Gastroesophageal sphincter (tissue), 4 donors: ENCODE measurements around the gene DNAJB8. TPM values are rescaled to one million over a fixed set of nuclear protein-coding genes. Genes with fewer than 3 reads are reported as not detected.

ENCODE experiments used
- ATAC-seq: fragments of 150-250 bp; one replicate; pipeline ENCODE4 v1.9.1; 2016; ENCODE audit warnings: mild to moderate bottlenecking, moderate library complexity
- H3K27ac ChIP-seq, 4 donors: fragments of 200-600 bp; sonication (generic) in 3 of 4; 1 replicate in 3 of 4; 2 replicates in 1 of 4; pipeline ENCODE4 v1.5.1; 2016 to 2019
- H3K27me3 ChIP-seq: fragments of 200-600 bp; sonication (generic); one replicate; pipeline ENCODE4 v1.5.1; 2019
- H3K36me3 ChIP-seq, 2 donors: fragments of 200-600 bp; sonication (generic); one replicate each; pipeline ENCODE4 v1.5.1; 2019; ENCODE audit warnings: control low read depth in 1 of 2
- H3K4me1 ChIP-seq, 3 donors: fragments of 200-600 bp; sonication (generic); 1 replicate in 2 of 3; 2 replicates in 1 of 3; pipeline ENCODE4 v1.5.1; 2016 to 2019; ENCODE audit warnings: control low read depth in 2 of 3
- H3K4me3 ChIP-seq, 2 donors: fragments of 200-600 bp; sonication (generic); one replicate each; pipeline ENCODE4 v1.5.1; 2019; ENCODE audit warnings: mild to moderate bottlenecking in 1 of 2, moderate library complexity in 1 of 2
- H3K9me3 ChIP-seq, 3 donors: fragments of 200-600 bp; sonication (generic); one replicate each; pipeline ENCODE4 v1.5.1; 2017 to 2019; ENCODE audit warnings: control low read depth in 2 of 3
- EP300 ChIP-seq: sonication (generic); formaldehyde crosslinking; IDR thresholded peaks from one replicate; pipeline ENCODE4 v1.6.1; 2017; ENCODE audit warnings: antibody characterized with exemption, mild to moderate bottlenecking
- POLR2A ChIP-seq, 2 donors: fragments of 450-650 bp; IDR thresholded peaks; one replicate each; pipeline ENCODE4 v1.6.1; 2017; ENCODE audit warnings: antibody characterized with exemption in 2 of 2, mild to moderate bottlenecking in 2 of 2, moderate library complexity in 1 of 2
- POLR2AphosphoS5 ChIP-seq: sonication (generic); formaldehyde crosslinking; IDR thresholded peaks from one replicate; pipeline ENCODE4 v1.6.1; 2017; ENCODE audit warnings: antibody characterized with exemption
- WGBS, 2 donors: methylation state at CpG; one replicate each; pipeline ENCODE4 v1.1.5; 2018; ENCODE audit warnings: low coverage in 1 of 2; 5-methylcytosine and 5-hydroxymethylcytosine counted together
- total RNA-seq, 4 donors: library from RNA; depleted of rRNA; stranded (reverse); fragments of >200 nt; gene quantifications; one replicate each; pipeline ENCODE4 v1.1.0, GENCODE V29; 2016
- TF ChIP-seq, protein P1 (sequence below), 4 experiments: fragments of 200-600 bp in 2 of 4; fragments of 450-650 bp in 2 of 4; sonication (generic) in 1 of 4; IDR thresholded peaks; one replicate each; pipeline ENCODE4 v1.5.1; 2017 to 2019; ENCODE audit warnings: antibody characterized with exemption in 4 of 4, mild to moderate bottlenecking in 2 of 4, moderate library complexity in 2 of 4

Gene DNAJB8
- total RNA-seq, 4 donors from 2014 or later, result not detected

DNA sequence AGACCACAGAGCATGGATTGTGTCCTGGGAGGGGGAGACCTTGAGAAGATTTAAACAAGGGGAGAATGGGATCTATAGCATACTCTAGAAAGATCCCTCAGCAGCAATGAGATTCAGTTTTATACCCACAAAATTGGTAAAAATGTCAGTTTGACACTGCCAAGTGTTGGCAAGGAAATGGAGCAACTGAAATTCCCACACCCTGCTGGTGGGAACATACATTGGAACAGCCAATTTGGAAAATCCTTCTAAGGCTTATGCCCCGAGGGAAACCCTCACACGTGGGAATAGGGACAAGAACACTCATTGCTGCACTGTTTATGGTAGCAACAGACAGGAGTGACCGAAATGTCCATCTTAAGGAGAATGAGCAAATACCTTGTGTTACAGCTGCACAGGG lies 5.0 kb upstream of the DNAJB8 start:
- TF ChIP-seq POLR2A (IDR thresholded peaks at IDR 0.05) (no peak), EP300 (no peak), POLR2AphosphoS5 (no peak)
- TF ChIP-seq, protein P1, sequence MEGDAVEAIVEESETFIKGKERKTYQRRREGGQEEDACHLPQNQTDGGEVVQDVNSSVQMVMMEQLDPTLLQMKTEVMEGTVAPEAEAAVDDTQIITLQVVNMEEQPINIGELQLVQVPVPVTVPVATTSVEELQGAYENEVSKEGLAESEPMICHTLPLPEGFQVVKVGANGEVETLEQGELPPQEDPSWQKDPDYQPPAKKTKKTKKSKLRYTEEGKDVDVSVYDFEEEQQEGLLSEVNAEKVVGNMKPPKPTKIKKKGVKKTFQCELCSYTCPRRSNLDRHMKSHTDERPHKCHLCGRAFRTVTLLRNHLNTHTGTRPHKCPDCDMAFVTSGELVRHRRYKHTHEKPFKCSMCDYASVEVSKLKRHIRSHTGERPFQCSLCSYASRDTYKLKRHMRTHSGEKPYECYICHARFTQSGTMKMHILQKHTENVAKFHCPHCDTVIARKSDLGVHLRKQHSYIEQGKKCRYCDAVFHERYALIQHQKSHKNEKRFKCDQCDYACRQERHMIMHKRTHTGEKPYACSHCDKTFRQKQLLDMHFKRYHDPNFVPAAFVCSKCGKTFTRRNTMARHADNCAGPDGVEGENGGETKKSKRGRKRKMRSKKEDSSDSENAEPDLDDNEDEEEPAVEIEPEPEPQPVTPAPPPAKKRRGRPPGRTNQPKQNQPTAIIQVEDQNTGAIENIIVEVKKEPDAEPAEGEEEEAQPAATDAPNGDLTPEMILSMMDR (IDR thresholded peaks at IDR 0.05), result no peak
- no peaks in the 10 kb centered on the region for H3K4me1 ChIP-seq
- WGBS, 2 donors, result 40 to 74% methylated on average over 1 to 3 of the region's 3 CpGs
- H3K9me3 ChIP-seq, result peaks cover 0 to 6% (median 0%) of the 10 kb centered on the region in 3 donors
- no peak overlapping the region for H3K4me3 ChIP-seq
- no peaks in the 10 kb centered on the region for H3K36me3 ChIP-seq
- no peak overlapping the region for H3K27ac ChIP-seq
- no peak for ATAC-seq
- H3K27me3 ChIP-seq, result peaks cover 84% of the 10 kb centered on the region

DNA sequence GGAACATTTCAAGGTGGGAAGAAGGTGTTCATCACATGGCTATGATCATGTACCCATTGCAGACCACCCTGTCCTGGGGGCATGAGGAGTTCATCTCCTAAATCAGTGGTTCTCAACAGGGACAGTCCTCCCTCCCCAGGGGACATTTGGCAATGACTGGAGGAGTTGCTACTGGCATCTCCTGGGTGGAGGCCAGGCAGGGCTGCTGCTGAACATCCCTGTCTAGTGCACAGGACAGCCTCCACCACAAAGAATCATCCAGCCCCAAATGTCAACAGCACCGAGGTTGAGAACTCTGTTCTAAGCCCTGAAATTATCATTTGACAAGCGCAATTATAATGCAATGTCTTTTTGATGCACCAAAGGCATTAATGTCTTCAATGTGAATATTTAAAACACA lies 4.4 kb upstream of the DNAJB8 start:
- ATAC-seq, result no peak

DNA sequence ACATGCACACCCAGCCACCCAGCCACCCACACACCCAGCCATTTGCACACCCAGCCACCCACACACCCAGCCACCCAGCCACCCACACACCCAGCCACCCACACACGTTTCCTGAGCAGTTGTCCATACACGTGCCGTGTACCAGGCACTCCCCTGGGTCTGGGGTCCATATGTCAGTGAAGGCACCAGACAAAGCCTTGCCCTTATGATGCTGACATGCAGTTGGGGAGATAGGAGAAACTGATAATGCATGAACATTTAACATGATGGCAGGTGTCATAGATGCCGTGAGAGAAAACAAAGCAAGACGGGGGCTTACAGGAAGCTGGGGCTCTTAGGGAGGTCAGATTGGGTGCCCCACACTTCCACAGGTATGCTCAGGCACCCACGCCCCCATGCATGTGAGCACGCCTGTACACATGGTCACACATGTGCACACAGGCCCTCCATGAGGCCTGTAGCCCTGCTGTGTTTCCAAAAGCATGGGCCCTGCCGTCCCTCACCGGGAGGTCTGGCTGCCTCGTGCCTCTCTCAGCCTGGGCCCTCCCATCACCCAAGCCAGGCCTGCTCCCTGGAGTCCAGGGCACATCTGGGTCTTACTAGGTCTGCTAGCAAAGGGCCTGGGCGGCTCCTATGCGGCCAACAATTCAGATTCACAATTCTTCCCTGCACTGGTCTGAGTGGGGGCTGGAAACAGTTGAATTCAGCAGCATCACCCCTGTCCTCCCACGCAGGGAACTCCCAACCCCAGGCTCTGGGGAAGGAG lies 3.6 kb upstream of the DNAJB8 start:
- Histone ChIP-seq H3K27ac (no peak overlapping the region), H3K36me3 (no peaks in the 10 kb centered on the region), H3K4me3 (no peak overlapping the region), H3K4me1 (no peaks in the 10 kb centered on the region), H3K9me3 (peaks cover 0 to 6% (median 0%) of the 10 kb centered on the region in 3 donors), H3K27me3 (peaks cover 88% of the 10 kb centered on the region)
- 68% methylated on average over 6 of the region's 13 CpGs; no CpG with 5 or more reads in 1 of the 2 donors for whole genome bisulfite sequencing, 2 donors
- no peak for TF ChIP-seq POLR2AphosphoS5
- TF ChIP-seq, protein P1 (IDR thresholded peaks at IDR 0.05), result no peak
- no peak for TF ChIP-seq POLR2A (IDR thresholded peaks at IDR 0.05)
- no peak for TF ChIP-seq EP300
- ATAC-seq, result no peak

More for the DNA sequence above, 4.4 kb upstream of the DNAJB8 start:
- no peak for TF ChIP-seq POLR2AphosphoS5
- no peak for TF ChIP-seq EP300
- TF ChIP-seq, protein P1 (IDR thresholded peaks at IDR 0.05), result no peak
- TF ChIP-seq POLR2A (IDR thresholded peaks at IDR 0.05), result no peak
- Histone ChIP-seq H3K4me3 (no peak overlapping the region), H3K27me3 (peaks cover 84% of the 10 kb centered on the region), H3K27ac (no peak overlapping the region), H3K9me3 (peaks cover 0 to 6% (median 0%) of the 10 kb centered on the region in 3 donors), H3K36me3 (no peaks in the 10 kb centered on the region), H3K4me1 (no peaks in the 10 kb centered on the region)
- 71% methylated on average over 2 of the region's 2 CpGs; no CpG with 5 or more reads in 1 of the 2 donors for WGBS, 2 donors

DNA sequence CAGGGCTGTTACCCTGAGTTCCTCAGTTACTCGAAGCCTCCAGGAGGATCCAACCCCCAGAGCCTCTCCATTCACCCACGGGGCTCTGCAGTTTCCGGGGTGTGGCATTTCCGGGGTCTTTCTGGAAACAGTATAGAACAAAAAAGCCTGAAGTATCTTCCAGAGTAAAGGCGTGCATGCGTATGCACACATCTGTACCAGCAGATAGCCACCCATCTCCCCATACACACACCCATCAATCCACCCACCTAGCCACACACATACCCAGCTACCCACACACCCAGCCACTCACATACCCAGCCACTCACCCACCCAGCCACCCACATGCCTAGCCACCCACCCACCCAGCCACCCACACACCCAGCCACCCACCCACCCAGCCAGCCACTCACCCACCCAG lies 2.9 kb upstream of the DNAJB8 start:
- Histone ChIP-seq H3K36me3 (no peaks in the 10 kb centered on the region), H3K27me3 (peaks cover 85% of the 10 kb centered on the region)

DNA sequence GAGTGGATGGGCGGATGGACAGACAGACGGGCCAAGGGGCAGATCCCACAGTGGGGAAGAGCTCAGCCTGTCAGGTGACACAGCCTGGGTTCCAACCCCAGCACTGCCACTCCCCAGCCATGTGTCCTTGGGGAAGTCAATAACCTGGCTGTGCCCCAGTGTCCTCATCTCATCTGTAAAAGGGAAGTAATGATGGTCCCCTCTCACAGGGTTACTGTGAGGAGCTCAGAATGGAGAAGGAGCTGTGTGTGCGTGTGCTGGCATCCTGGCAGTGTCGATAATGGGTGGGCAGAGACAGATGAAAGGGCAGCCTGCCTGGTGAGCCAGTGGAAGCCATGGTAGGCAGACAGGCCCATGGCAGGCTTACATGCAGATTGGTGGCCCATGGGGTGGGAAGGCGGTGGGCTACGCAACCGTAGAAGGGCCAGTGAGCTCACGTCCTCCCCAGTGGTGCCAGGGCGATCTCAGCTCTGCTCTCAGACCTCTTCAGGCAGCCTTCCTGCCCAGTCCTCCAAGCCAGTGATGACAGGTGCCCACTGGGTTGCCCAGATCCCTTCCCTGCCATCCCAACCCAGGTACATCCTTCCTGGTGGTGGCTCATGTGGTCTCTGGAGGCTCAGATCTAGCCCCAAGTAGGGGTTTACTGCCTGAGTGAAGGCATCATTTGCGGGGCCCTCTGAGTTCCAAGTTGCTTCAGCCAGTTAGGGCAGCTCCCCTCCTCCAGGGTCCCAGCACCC lies 2.3 kb upstream of the DNAJB8 start:
- 81 to 91% methylated on average over 4 to 5 of the region's 10 CpGs for WGBS, 2 donors
- Histone ChIP-seq H3K27ac (no peak overlapping the region), H3K36me3 (no peaks in the 10 kb centered on the region), H3K27me3 (peaks cover 79% of the 10 kb centered on the region), H3K4me1 (no peaks in the 10 kb centered on the region), H3K9me3 (peaks cover 0 to 6% (median 0%) of the 10 kb centered on the region in 3 donors), H3K4me3 (no peak overlapping the region)
- no peak for ATAC-seq
- TF ChIP-seq EP300, result no peak
- TF ChIP-seq, protein P1 (IDR thresholded peaks at IDR 0.05), result no peak
- no peak for TF ChIP-seq POLR2A (IDR thresholded peaks at IDR 0.05)
- TF ChIP-seq POLR2AphosphoS5, result no peak

More for the DNA sequence above, 2.9 kb upstream of the DNAJB8 start:
- WGBS, 2 donors, result 76% methylated on average over 4 of the region's 6 CpGs; no CpG with 5 or more reads in 1 of the 2 donors
- no peak overlapping the region for H3K27ac ChIP-seq
- no peak for ATAC-seq
- peaks cover 0 to 6% (median 0%) of the 10 kb centered on the region in 3 donors for H3K9me3 ChIP-seq
- no peak overlapping the region for H3K4me3 ChIP-seq
- TF ChIP-seq EP300, result no peak
- no peaks in the 10 kb centered on the region for H3K4me1 ChIP-seq
